Stimulated activated CD4-positive, alpha-beta T cell treated with anti-CD3 and anti-CD28 coated beads, Interleukin-1b, Interleukin-23, amount 100 ng/mL, for 48 hours (primary cell): ENCODE results near the gene ARFGAP1.

Experiments used
- DNase-seq: peaks from one replicate; pipeline ENCODE4 v3.0.0-alpha.2; 2020

ARFGAP1 gene

GRCh38 chr20:63280929-63281545 lies 8.4 kb downstream of the ARFGAP1 start:
- DNase-seq: no peak

GRCh38 chr20:63281742-63282665 lies 9.4 kb downstream of the ARFGAP1 start:
- no peak for DNase-seq

- no peak for DNase-seq
Measured at GRCh38 chr20:63282946-63283345, 10.3 kb downstream of the ARFGAP1 start.

- no peak for DNase-seq
Measured at GRCh38 chr20:63283397-63284082, 10.9 kb downstream of the ARFGAP1 start.

GRCh38 chr20:63284083-63284440 lies 11.4 kb downstream of the ARFGAP1 start:
- no peak for DNase-seq

- no peak for DNase-seq
Measured at GRCh38 chr20:63284544-63284949, 11.9 kb downstream of the ARFGAP1 start.

GRCh38 chr20:63284981-63285524 lies 12.4 kb downstream of the ARFGAP1 start:
- DNase-seq: no peak

- DNase-seq: no peak
Measured at GRCh38 chr20:63285636-63286615, 13.3 kb downstream of the ARFGAP1 start.

GRCh38 chr20:63286781-63287696 lies 14.4 kb downstream of the ARFGAP1 start:
- DNase-seq: no peak

- no peak for DNase-seq
Measured at GRCh38 chr20:63287697-63288580, 15.3 kb downstream of the ARFGAP1 start.

- no peak for DNase-seq
Measured at GRCh38 chr20:63288581-63289251, 16.1 kb downstream of the ARFGAP1 start.

- DNase-seq: no peak
Measured at GRCh38 chr20:63289311-63290135, 16.9 kb downstream of the ARFGAP1 start.

- no peak for DNase-seq
Measured at GRCh38 chr20:63290136-63290676, 17.6 kb downstream of the ARFGAP1 start.

- peak; percentile 67 for DNase-seq
Measured at GRCh38 chr20:63290677-63291472, 18.3 kb downstream of the ARFGAP1 start.

- no peak for DNase-seq
Measured at GRCh38 chr20:63291811-63292210, 19.2 kb downstream of the ARFGAP1 start.

- DNase-seq: no peak
Measured at GRCh38 chr20:63292292-63292701, 19.7 kb downstream of the ARFGAP1 start.

GRCh38 chr20:63292904-63293303 lies 20.3 kb downstream of the ARFGAP1 start, which contains the start of gene COL20A1:
TSS of gene COL20A1 (plus strand) at chr20:63293186. CDS start at chr20:63295108, 1,922 bp downstream.
- no peak for DNase-seq
